GM19468 (cell line): ENCODE data around the gene SLC17A7.
A peak's percentile ranks its signal among the peaks of the same experiment; 100 is the strongest.
"Not testable (repeated sequence)": the region's sequence is repeated elsewhere in the genome, so short reads cannot be mapped to it uniquely, and the experiment has no call there.

Experiments used
- ATAC-seq: cut with Tn5 transposase; IDR thresholded peaks from one replicate; pipeline ENCODE4 v1.9.1; 2021; ENCODE audit warnings: mild to moderate bottlenecking, moderate library complexity, moderate number of reproducible peaks; ENCODE audit not compliant: unreplicated experiment; ENCODE audit errors: extremely low read depth

The SLC17A7 gene

GRCh38 chr19:49447485-49448431 lies 6.4 kb upstream of the SLC17A7 start:
- no peak for ATAC-seq

- no peak for ATAC-seq
These were observed 4.7 kb upstream of the SLC17A7 start for GRCh38 chr19:49445997-49446396.

- not testable (repeated sequence) for ATAC-seq
These were observed 2.9 kb upstream of the SLC17A7 start for GRCh38 chr19:49444100-49444700.

GRCh38 chr19:49443366-49444099 lies 2.2 kb upstream of the SLC17A7 start:
- ATAC-seq, result peak; percentile 58

GRCh38 chr19:49442771-49443365 lies 1.5 kb upstream of the SLC17A7 start:
- no peak for ATAC-seq

- ATAC-seq, result no peak
These were observed 1.0 kb upstream of the SLC17A7 start for GRCh38 chr19:49442354-49442753.

GRCh38 chr19:49441960-49442350 lies 628 bp upstream of the SLC17A7 start:
- ATAC-seq, result no peak

- no peak for ATAC-seq
These were observed 703 bp downstream of the SLC17A7 start for GRCh38 chr19:49440439-49441209.

GRCh38 chr19:49439836-49440235 lies 1.5 kb downstream of the SLC17A7 start:
- no peak for ATAC-seq

GRCh38 chr19:49438261-49438660 lies 3.1 kb downstream of the SLC17A7 start:
- ATAC-seq, result no peak

- ATAC-seq, result no peak
These were observed 4.1 kb downstream of the SLC17A7 start for GRCh38 chr19:49437231-49437630.

GRCh38 chr19:49436381-49437017 lies 4.8 kb downstream of the SLC17A7 start:
- ATAC-seq, result no peak

- no peak for ATAC-seq
These were observed 5.7 kb downstream of the SLC17A7 start for GRCh38 chr19:49435670-49436069.

GRCh38 chr19:49434907-49435583 lies 6.3 kb downstream of the SLC17A7 start:
- ATAC-seq, result no peak

GRCh38 chr19:49433240-49433901 lies 8.0 kb downstream of the SLC17A7 start:
- ATAC-seq, result no peak

- no peak for ATAC-seq
These were observed 8.9 kb downstream of the SLC17A7 start for GRCh38 chr19:49432141-49433073.

- ATAC-seq, result no peak
These were observed 10.0 kb downstream of the SLC17A7 start for GRCh38 chr19:49431330-49431749.
